GM19438 (cell line): Measurements from ENCODE around the gene NUAK2.

Source experiments
- ATAC-seq: cut with Tn5 transposase; IDR thresholded peaks from one replicate; pipeline ENCODE4 v1.9.1; 2021; ENCODE audit warnings: low read depth; ENCODE audit not compliant: unreplicated experiment

The NUAK2 gene

DNA sequence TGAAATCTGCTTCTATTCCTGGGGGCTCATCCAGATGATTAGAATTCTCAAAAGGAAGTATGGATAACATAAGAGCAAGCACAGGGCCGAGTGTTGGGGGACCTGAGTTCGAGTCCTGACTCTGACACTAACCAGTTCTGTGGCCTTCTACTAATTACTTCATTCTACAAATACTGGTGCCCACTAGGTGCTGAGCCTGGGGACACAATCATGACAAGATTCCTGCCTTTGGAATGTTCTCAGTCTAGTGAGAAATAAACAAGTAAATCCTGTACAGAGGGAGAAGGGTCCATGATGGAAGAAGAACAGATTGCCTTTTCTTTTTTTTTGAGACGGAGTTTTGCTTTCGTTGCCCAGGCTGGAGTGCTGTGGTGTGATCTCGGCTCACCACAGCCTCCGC lies 2.2 kb upstream of the NUAK2 start:
- no peak for ATAC-seq

- ATAC-seq = no peak
These were observed 376 bp upstream of the NUAK2 start for GRCh38 chr1:205321959-205322283.

DNA sequence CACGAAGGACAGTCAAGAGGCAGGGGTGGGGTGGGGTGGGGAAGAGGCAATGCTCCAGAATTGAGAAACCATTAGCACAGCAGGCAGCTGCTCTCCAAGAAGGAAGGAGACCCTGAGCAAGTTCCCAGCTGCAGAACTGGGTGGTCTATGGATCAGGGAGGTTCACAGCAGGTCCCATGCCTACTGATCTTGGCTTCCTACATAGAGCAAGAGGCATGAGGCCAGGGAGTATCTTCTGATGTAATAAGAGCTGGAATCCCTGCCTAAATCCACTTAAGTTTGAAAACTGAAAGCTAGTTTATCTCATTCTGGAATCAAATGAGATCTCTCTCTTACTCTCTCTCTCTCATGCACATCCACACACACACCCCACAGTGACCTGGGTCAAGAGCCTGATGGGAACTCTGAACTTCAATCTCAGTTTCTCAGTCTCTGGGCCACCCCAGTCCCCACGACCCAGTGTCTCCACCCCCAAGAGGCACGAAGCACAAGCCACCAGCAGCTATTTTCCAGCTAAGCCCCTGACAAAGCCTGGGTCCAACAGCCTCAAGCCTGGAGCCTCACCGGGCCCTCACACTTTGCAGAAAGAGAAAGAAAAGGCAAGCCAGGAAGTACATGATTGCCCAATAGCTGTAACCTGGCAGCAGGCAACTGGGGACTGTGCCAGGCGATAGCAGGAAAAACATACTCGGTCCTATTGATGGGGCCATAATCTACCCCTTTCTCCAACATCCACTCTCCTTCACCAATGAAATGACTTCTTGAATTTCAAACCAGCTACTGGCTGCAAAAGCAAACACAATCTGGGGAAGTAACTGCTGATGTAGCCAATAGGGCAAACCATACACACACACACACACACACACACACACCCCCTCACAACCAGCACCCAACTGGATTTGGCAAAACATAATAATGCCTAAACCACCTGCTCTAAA lies 2.2 kb downstream of the NUAK2 start:
- no peak for ATAC-seq

- ATAC-seq = no peak
These were observed 3.1 kb downstream of the NUAK2 start for GRCh38 chr1:205318231-205318991.

DNA sequence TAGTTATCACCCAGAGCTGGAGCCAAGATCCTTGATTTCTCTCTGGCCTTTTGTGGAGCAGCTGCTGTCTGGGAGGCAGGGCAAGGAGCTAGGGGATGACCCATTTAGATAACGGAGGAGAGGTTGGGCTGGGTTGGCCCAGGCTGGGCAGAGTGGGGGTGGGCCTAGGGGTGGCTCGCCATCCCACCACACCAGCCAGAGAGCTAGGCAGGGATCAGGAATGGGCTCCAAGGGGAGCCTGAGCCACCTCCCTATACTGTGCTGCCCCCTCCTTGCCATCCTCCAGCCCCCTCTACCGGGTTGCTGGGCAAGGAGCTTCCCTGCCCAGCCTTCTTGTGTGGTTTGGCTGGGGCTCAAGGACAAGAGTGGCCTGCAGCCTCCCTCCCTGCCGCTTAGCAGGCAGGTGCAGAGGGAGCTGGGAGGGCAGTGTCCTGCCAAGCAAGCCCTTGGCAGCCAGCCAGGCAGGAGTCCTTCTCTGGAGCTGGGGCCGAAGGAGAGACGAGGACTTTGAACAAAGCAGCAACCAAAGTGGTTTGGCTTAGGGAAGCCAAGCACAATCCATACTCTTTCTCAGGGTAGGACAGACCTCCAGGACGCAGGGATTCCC lies 4.1 kb downstream of the NUAK2 start:
- ATAC-seq = no peak

- ATAC-seq = no peak
These were observed 5.4 kb downstream of the NUAK2 start for GRCh38 chr1:205316161-205316566.

DNA sequence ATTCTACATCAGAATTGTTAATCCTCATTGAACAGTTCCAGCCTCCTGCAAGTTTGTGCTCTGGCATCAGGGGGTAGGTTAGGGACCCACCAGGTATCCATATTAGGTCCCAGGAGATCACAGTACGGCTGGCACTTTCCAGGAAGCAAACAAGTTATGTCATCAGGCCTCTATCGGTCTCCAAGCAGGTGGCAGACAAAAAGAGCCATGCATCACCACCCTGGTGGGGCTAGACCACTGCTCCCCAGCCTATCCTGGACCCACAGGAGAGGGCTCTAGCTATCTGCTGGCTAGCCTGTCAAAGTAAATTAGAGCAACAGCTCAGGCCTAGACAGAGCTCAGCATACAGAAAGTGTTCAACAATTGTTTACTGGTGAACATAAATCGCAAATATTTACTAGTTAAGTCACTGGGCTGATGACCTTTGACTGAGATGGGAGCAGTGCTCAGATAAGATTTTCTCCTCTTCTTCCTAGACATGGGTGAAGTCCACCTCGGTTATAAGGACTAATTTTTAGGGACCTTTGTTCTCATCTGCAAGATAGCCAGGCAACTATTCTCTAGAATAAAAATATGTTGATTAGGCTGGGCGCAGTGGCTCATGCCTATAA lies 6.4 kb downstream of the NUAK2 start:
- ATAC-seq = no peak

- ATAC-seq = no peak
These were observed 7.8 kb downstream of the NUAK2 start for GRCh38 chr1:205313563-205314308.

GRCh38 chr1:205312866-205313562 lies 8.5 kb downstream of the NUAK2 start:
- ATAC-seq = no peak

DNA sequence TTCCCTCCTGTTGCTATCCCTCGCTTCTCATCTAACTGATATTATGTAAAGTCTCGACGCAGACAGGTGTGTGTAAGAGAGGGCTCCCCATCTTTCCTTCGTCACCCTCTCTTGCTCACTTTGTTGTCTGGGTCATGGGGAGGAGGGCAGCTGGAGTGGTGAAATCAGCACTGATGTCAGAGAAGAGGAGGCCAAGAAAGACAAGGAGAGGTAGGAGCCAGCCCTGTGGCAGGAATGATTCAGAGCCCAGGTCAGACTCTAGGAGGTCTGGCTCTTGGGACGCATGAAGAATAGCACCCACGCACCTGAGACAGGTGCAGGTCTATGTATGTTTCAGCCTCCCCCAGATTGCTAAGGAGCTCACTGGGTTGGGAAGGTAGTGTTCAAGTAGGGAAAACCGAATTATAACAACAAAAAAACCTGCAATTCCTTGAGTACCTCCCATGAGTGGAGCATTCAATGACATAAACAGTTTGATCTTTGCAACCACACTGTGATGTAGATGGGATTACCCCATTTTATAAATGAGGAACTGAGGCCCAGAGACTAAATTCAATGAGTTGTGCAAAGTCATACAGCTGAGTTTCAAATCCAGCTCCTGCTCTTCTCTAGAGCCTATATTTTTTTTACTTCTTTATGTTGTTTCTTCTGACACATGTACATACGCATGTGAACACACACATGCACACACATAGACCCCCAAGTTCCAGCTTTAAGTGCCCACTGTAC lies 10.4 kb downstream of the NUAK2 start:
- no peak for ATAC-seq

DNA sequence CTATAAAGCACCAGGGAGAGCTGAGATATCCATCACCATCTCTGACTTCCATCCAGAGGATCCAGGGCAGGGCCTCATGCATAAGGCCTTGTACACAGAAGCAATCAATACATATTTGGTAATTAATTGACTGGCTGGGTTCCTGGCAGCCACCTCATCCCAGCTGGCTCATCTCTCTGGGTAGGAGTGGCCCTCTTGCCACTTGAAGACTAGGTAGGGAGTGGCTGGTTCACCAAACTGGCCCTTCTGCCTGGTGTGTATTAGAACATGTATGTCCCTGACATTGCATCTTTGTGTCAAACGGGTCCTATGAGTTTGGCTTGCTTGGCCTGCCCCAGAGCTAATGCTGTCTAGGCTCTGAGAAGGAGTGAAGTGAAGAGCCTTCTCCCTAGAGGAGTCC lies 11.8 kb downstream of the NUAK2 start:
- no peak for ATAC-seq

GRCh38 chr1:205306929-205307566 lies 14.5 kb downstream of the NUAK2 start:
- ATAC-seq = no peak

DNA sequence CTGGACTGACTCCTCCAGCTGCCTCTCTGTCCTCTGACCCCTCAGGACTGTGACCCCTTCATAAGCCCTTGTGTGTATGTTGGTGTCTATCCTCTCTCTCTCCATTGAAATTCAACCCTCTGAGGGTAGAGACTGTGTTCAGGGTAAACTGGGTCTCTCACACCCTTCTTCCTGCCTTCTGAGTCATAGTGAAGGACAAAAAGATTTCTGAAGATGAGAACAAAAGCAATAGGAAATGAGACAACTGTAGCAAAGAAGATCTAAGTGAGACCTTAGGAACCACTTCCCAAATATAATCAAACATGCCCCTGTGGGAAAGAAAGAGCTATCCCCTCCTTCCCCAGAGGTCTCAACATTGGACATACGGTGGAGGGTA lies 16.9 kb downstream of the NUAK2 start:
- no peak for ATAC-seq

GRCh38 chr1:205304046-205304694 lies 17.4 kb downstream of the NUAK2 start:
- ATAC-seq = no peak

GRCh38 chr1:205303247-205303888 lies 18.2 kb downstream of the NUAK2 start:
- no peak for ATAC-seq

DNA sequence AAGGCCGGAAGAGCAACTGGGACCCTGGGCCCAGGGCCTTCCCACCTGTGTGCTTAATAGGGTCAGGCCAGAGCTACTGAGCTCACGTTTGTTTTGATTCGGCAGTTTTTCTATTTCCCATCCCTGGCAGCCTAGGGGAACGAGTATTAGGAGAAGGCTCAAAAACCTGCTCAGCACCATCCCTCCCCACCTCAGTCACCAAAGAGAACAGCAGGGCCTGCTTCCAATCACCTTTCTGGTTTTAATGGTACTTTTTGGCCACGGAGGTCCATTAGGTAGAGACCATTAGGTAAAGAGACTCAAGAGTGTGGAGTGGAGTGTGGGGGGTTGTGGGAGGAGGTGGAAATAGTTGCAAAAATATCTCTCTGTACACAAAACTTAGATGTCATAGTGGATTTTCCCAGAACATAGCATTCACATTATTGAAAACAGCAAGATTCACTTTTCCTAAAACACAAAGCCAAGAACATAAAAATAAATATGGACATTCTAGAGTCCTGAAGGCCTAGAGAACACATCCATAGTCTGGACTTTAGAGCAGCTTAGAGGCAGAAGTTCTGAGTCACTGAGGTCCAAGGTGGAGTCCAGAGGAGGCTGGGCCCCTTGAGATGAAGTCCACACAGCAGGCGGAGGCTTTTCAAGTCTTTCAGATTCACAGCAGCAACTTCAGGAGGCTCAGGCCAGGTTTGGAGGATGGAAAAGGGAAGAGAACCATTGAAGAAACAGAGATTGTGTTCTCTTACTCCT lies 19.5 kb downstream of the NUAK2 start:
- ATAC-seq = no peak

- ATAC-seq = no peak
These were observed 20.2 kb downstream of the NUAK2 start for GRCh38 chr1:205301205-205301821.
